ENCODE data around the gene TMEM44. TPM values are rescaled to one million over a fixed set of nuclear protein-coding genes. Genes with fewer than 3 reads are reported as not detected.

Gene TMEM44
- total RNA-seq, 1 experiment from 2014 or later = 13.7 TPM

DNA sequence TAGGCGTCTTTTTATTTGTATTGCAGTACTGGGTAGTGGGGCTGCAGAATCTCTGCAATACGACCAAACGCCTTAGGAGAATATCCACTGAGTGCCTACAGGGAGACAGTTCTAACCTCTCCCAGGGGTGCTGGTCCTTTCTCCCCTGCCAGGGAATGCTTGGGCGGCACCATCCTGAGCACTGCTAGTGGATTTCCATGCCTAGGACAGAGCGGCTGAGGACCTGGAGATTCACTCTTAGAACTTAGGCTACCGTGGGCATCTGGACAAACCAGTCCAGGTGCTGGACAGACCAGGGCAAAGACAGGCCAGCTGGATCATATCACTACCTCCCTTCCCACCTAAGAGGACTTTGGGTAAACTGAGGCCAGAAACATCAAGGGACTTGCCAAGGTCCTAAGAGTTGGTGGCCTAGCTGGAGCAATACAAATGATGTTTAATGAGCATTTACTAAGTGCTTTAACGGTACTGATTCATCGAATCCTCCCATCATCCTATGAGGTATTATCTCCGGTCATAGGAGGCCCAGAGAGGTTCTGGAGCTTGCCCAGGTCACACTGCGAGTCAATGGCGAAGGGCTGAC is 902 bp downstream of the TMEM44 start:
- no peak for TF ChIP-seq ZNF219 (CRISPR knock-in tag; IDR thresholded peaks at IDR 0.05; ENCODE audit: borderline replicate concordance)
- TF ChIP-seq ATF1 (CRISPR knock-in tag; IDR thresholded peaks at IDR 0.05) = no peak
- TF ChIP-seq, protein P1, sequence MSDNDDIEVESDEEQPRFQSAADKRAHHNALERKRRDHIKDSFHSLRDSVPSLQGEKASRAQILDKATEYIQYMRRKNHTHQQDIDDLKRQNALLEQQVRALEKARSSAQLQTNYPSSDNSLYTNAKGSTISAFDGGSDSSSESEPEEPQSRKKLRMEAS (CRISPR knock-in tag; IDR thresholded peaks at IDR 0.05) = no peak
- no peak for TF ChIP-seq ZNF138 (CRISPR knock-in tag; conservative IDR thresholded peaks at IDR 0.05)
- TF ChIP-seq, protein P2, sequence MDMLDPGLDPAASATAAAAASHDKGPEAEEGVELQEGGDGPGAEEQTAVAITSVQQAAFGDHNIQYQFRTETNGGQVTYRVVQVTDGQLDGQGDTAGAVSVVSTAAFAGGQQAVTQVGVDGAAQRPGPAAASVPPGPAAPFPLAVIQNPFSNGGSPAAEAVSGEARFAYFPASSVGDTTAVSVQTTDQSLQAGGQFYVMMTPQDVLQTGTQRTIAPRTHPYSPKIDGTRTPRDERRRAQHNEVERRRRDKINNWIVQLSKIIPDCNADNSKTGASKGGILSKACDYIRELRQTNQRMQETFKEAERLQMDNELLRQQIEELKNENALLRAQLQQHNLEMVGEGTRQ (CRISPR knock-in tag; IDR thresholded peaks at IDR 0.05) = no peak
- TF ChIP-seq, protein P3, sequence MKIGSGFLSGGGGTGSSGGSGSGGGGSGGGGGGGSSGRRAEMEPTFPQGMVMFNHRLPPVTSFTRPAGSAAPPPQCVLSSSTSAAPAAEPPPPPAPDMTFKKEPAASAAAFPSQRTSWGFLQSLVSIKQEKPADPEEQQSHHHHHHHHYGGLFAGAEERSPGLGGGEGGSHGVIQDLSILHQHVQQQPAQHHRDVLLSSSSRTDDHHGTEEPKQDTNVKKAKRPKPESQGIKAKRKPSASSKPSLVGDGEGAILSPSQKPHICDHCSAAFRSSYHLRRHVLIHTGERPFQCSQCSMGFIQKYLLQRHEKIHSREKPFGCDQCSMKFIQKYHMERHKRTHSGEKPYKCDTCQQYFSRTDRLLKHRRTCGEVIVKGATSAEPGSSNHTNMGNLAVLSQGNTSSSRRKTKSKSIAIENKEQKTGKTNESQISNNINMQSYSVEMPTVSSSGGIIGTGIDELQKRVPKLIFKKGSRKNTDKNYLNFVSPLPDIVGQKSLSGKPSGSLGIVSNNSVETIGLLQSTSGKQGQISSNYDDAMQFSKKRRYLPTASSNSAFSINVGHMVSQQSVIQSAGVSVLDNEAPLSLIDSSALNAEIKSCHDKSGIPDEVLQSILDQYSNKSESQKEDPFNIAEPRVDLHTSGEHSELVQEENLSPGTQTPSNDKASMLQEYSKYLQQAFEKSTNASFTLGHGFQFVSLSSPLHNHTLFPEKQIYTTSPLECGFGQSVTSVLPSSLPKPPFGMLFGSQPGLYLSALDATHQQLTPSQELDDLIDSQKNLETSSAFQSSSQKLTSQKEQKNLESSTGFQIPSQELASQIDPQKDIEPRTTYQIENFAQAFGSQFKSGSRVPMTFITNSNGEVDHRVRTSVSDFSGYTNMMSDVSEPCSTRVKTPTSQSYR (CRISPR knock-in tag; IDR thresholded peaks at IDR 0.05) = no peak
- TF ChIP-seq CBFB (CRISPR knock-in tag; IDR thresholded peaks at IDR 0.05; ENCODE audit: low read depth) = no peak
- TF ChIP-seq, protein P4, sequence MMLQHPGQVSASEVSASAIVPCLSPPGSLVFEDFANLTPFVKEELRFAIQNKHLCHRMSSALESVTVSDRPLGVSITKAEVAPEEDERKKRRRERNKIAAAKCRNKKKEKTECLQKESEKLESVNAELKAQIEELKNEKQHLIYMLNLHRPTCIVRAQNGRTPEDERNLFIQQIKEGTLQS (CRISPR knock-in tag; conservative IDR thresholded peaks at IDR 0.05) = no peak
- TF ChIP-seq SMAD3 (CRISPR knock-in tag; IDR thresholded peaks at IDR 0.05; ENCODE audit: borderline replicate concordance) = no peak
- TF ChIP-seq MYBL2 (CRISPR knock-in tag; IDR thresholded peaks at IDR 0.05) = no peak
- TF ChIP-seq, protein P5, sequence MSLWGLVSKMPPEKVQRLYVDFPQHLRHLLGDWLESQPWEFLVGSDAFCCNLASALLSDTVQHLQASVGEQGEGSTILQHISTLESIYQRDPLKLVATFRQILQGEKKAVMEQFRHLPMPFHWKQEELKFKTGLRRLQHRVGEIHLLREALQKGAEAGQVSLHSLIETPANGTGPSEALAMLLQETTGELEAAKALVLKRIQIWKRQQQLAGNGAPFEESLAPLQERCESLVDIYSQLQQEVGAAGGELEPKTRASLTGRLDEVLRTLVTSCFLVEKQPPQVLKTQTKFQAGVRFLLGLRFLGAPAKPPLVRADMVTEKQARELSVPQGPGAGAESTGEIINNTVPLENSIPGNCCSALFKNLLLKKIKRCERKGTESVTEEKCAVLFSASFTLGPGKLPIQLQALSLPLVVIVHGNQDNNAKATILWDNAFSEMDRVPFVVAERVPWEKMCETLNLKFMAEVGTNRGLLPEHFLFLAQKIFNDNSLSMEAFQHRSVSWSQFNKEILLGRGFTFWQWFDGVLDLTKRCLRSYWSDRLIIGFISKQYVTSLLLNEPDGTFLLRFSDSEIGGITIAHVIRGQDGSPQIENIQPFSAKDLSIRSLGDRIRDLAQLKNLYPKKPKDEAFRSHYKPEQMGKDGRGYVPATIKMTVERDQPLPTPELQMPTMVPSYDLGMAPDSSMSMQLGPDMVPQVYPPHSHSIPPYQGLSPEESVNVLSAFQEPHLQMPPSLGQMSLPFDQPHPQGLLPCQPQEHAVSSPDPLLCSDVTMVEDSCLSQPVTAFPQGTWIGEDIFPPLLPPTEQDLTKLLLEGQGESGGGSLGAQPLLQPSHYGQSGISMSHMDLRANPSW (CRISPR knock-in tag; conservative IDR thresholded peaks at IDR 0.05; ENCODE audit: low read depth) = no peak
- no peak for TF ChIP-seq SMAD4 (CRISPR knock-in tag; IDR thresholded peaks at IDR 0.05)
- TF ChIP-seq GRHL2 (CRISPR knock-in tag; IDR thresholded peaks at IDR 0.05; ENCODE audit: insufficient replicate concordance, severe bottlenecking) = no peak
- TF ChIP-seq CREB1 (CRISPR knock-in tag; IDR thresholded peaks at IDR 0.05) = no peak
- TF ChIP-seq, protein P6, sequence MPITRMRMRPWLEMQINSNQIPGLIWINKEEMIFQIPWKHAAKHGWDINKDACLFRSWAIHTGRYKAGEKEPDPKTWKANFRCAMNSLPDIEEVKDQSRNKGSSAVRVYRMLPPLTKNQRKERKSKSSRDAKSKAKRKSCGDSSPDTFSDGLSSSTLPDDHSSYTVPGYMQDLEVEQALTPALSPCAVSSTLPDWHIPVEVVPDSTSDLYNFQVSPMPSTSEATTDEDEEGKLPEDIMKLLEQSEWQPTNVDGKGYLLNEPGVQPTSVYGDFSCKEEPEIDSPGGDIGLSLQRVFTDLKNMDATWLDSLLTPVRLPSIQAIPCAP (CRISPR knock-in tag; IDR thresholded peaks at IDR 0.05) = no peak
- Mint-ChIP-seq H3K4me1 (no peaks in the 10 kb centered on the region), H3K4me3 (peak overlapping the region; percentile 74), H3K27me3 (ENCODE audit: low read depth) (no peaks in the 10 kb centered on the region), H3K36me3 (peaks cover 21% of the 10 kb centered on the region), H3K9me3 (no peaks in the 10 kb centered on the region), H3K27ac (no peak overlapping the region)
- CTCF ChIA-PET = interaction anchor here (0.9 to 2.0 kb wide), 2 partner anchors 38 to 160 kb away, joined by 3 to 7 read pairs; no protein-coding TSS in a partner anchor
- POLR2A ChIA-PET = no interaction called here
- no peak for DNase-seq (ENCODE audit: low spot score)
- ATAC-seq = no peak

DNA sequence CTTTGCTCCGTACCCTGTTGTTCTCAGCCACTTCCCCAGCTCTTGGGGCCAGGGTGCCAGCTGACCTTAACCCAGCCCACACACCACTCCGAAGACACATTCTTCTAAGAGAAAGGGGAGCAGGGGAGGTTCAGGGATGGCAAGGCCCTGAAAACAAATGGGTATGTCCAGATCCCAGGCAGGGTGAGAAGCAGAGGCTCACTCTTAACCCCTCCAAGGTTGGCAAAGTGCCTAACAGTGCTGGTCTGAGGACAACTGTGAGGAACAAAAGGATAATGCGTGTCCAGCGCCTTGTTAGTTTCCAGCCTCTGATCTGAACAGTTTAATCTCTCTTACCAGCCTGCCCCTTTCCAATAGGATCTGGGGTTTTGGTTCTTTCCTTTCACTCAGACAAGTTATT is 1.5 kb downstream of the TMEM44 start:
- peak overlapping the region; percentile 74 for H3K4me3 Mint-ChIP-seq
- peaks cover 23% of the 10 kb centered on the region for H3K36me3 Mint-ChIP-seq
- POLR2A ChIA-PET = no interaction called here
- CTCF ChIA-PET = no interaction called here
- no peaks in the 10 kb centered on the region for H3K9me3 Mint-ChIP-seq
- DNase-seq (ENCODE audit: low spot score) (no peak), ATAC-seq (no peak)
- H3K4me1 Mint-ChIP-seq = no peaks in the 10 kb centered on the region
- no peak overlapping the region for H3K27ac Mint-ChIP-seq
- H3K27me3 Mint-ChIP-seq (ENCODE audit: low read depth) = no peaks in the 10 kb centered on the region
- TF ChIP-seq, protein P7, sequence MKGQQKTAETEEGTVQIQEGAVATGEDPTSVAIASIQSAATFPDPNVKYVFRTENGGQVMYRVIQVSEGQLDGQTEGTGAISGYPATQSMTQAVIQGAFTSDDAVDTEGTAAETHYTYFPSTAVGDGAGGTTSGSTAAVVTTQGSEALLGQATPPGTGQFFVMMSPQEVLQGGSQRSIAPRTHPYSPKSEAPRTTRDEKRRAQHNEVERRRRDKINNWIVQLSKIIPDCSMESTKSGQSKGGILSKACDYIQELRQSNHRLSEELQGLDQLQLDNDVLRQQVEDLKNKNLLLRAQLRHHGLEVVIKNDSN (CRISPR knock-in tag; IDR thresholded peaks at IDR 0.05) = no peak
- TF ChIP-seq, protein P6 (CRISPR knock-in tag; IDR thresholded peaks at IDR 0.05) = no peak
- no peak for TF ChIP-seq NR3C1 (CRISPR knock-in tag; conservative IDR thresholded peaks at IDR 0.05; ENCODE audit: low read depth)
- TF ChIP-seq, protein P8, sequence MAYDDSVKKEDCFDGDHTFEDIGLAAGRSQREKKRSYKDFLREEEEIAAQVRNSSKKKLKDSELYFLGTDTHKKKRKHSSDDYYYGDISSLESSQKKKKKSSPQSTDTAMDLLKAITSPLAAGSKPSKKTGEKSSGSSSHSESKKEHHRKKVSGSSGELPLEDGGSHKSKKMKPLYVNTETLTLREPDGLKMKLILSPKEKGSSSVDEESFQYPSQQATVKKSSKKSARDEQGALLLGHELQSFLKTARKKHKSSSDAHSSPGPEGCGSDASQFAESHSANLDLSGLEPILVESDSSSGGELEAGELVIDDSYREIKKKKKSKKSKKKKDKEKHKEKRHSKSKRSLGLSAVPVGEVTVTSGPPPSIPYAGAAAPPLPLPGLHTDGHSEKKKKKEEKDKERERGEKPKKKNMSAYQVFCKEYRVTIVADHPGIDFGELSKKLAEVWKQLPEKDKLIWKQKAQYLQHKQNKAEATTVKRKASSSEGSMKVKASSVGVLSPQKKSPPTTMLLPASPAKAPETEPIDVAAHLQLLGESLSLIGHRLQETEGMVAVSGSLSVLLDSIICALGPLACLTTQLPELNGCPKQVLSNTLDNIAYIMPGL (CRISPR knock-in tag; IDR thresholded peaks at IDR 0.05) = no peak
- TF ChIP-seq, protein P2 (CRISPR knock-in tag; IDR thresholded peaks at IDR 0.05) = no peak
- TF ChIP-seq, protein P9, sequence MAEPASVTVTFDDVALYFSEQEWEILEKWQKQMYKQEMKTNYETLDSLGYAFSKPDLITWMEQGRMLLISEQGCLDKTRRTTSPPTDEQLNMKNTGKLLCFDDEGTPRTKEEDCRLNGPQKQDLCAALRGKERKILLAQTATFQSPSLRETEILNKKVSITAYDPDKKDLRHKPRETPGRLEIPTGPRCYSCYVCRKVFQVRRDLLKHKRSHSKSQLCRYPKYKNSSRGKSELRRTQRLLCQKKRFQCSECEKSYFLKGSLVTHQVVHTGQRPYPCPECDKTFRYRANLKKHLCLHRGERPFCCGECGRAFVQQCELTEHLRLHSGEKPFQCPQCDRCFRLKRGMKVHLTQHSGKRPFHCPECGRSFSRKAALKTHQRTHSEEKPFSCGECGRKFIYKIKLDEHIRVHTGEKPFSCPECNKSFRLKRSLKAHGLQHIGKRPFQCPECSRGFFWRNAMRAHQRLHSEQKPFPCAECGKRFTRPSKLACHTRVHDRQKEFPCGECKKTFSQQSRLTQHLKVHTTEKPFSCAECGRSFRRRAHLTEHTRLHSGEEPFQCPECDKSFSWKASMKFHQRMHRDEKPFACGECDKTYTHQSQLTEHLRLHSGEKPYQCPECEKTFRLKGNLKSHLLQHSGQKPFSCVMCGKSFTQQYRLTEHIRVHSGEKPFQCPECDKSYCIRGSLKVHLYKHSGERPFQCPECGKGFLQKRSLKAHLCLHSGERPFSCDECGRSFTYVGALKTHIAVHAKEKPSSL (CRISPR knock-in tag; conservative IDR thresholded peaks at IDR 0.05) = no peak

Measured in WTC11 (cell line).